ENCODE measurements around the gene MRPS15.
"Not testable (repeated sequence)": the region's sequence is repeated elsewhere in the genome, so short reads cannot be mapped to it uniquely, and the experiment has no call there.

DNA sequence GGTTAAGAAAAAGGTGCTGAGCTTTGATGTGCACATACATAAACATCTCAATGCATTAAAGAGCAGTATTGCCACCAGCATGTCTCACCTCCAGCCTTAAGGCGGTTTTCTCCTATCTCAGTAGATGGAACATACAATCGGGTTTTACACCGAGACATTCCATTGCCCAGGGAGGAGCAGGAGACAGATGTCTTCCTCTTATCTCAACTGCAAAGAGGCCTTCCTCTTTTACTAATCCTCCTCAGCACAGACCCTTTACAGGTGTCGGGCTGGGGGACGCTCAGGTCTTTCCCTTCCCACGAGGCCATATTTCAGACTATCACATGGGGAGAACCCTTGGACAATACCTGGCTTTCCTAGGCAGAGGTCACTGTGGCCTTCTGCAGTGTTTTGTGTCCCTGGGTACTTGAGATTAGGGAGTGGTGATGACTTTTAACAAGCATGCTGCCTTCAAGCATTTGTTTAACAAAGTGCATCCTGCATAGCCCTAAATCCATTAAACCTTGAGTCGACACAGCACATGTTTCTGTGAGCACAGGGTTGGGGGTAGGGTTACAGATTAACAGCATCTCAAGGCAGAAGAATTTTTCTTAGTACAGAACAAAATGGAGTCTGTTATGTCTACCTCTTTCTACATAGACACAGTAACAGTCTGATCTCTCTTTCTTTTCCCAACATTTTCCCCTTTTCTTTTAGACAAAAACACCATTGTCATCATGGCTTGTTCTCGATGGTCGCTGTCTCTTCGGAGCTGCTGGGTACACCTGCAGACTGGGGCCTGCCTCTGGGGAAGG, 25.3 kb upstream of the MRPS15 start:
- TF ChIP-seq, protein P1, sequence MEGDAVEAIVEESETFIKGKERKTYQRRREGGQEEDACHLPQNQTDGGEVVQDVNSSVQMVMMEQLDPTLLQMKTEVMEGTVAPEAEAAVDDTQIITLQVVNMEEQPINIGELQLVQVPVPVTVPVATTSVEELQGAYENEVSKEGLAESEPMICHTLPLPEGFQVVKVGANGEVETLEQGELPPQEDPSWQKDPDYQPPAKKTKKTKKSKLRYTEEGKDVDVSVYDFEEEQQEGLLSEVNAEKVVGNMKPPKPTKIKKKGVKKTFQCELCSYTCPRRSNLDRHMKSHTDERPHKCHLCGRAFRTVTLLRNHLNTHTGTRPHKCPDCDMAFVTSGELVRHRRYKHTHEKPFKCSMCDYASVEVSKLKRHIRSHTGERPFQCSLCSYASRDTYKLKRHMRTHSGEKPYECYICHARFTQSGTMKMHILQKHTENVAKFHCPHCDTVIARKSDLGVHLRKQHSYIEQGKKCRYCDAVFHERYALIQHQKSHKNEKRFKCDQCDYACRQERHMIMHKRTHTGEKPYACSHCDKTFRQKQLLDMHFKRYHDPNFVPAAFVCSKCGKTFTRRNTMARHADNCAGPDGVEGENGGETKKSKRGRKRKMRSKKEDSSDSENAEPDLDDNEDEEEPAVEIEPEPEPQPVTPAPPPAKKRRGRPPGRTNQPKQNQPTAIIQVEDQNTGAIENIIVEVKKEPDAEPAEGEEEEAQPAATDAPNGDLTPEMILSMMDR (IDR thresholded peaks at IDR 0.05): not testable (repeated sequence)
- TF ChIP-seq POLR2AphosphoS5 (IDR thresholded peaks at IDR 0.05; ENCODE audit: low read depth, low read length): not testable (repeated sequence)
- TF ChIP-seq, protein P2, sequence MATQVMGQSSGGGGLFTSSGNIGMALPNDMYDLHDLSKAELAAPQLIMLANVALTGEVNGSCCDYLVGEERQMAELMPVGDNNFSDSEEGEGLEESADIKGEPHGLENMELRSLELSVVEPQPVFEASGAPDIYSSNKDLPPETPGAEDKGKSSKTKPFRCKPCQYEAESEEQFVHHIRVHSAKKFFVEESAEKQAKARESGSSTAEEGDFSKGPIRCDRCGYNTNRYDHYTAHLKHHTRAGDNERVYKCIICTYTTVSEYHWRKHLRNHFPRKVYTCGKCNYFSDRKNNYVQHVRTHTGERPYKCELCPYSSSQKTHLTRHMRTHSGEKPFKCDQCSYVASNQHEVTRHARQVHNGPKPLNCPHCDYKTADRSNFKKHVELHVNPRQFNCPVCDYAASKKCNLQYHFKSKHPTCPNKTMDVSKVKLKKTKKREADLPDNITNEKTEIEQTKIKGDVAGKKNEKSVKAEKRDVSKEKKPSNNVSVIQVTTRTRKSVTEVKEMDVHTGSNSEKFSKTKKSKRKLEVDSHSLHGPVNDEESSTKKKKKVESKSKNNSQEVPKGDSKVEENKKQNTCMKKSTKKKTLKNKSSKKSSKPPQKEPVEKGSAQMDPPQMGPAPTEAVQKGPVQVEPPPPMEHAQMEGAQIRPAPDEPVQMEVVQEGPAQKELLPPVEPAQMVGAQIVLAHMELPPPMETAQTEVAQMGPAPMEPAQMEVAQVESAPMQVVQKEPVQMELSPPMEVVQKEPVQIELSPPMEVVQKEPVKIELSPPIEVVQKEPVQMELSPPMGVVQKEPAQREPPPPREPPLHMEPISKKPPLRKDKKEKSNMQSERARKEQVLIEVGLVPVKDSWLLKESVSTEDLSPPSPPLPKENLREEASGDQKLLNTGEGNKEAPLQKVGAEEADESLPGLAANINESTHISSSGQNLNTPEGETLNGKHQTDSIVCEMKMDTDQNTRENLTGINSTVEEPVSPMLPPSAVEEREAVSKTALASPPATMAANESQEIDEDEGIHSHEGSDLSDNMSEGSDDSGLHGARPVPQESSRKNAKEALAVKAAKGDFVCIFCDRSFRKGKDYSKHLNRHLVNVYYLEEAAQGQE (IDR thresholded peaks at IDR 0.05; ENCODE audit: insufficient read depth in 1 of 2, low read depth in 2 of 2, low read length in 1 of 2): not testable (repeated sequence)
